Lung microvascular endothelial cell (primary cell): ENCODE data around the gene CLDN34. TPM values are rescaled to one million over a fixed set of nuclear protein-coding genes. Genes with fewer than 3 reads are reported as not detected.

ENCODE experiments used
- DNase-seq, 2 donors: peaks; one replicate each; pipeline versions ENCODE4 v3.0.0 to v3.0.0-alpha.2; 2010; ENCODE audit warnings: low read depth in 2 of 2
- total RNA-seq: library from RNA; depleted of rRNA; stranded (reverse); fragments of >200 nt; gene quantifications from 2 replicates; pipeline ENCODE4 v1.2.1, GENCODE V29; 2014

CLDN34 gene
- total RNA-seq, 1 donor from 2014 or later: 0.20 TPM

GRCh38 chrX:9980401-9980800 lies 13.2 kb downstream of the CLDN34 start:
- no peak for DNase-seq

GRCh38 chrX:9980927-9981326 lies 13.8 kb downstream of the CLDN34 start:
- DNase-seq: no peak

DNA sequence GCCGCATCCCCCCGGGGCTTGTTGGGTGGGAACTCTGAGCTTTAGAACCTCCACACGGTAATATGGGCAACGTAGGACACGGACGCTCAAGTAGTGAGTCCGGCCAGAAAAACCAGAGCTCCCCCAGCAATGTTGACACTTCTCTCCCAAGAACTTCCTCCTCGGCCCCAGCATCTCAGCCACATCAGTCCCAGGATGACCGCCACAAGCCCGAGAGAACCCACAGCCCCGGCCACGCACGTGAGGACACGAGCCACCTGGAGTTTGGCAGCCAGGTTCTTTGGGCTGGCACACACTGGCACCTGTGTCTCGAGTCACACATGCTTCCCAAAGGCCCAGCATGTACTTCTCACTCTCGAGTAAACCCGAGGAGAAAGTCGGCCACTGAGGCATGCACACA lies 16.3 kb downstream of the CLDN34 start:
- DNase-seq: no peak

DNA sequence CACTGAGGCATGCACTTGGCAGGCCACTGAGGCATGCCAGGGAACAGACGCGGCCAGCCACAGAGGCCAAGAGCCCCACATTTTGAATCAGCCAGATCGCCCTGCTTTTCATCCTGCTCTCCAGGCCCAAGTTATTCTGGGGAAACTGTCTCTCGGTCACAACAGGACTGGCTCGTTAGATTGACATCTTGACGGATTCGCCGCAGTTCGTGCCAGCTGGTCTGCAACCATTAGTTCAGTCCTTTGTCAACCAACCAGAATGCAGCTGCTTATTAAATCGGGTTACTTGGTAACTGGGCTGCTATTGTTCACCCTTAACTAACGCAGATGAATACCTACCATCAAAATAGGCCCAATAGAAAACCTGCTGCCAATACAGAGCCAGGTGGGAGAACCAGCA lies 16.7 kb downstream of the CLDN34 start:
- DNase-seq: no peak

GRCh38 chrX:9988762-9989161 lies 21.6 kb downstream of the CLDN34 start:
- peak; percentile 35 to 50 for DNase-seq

- DNase-seq: no peak
Measured at GRCh38 chrX:9992061-9992460, 24.9 kb downstream of the CLDN34 start.

DNA sequence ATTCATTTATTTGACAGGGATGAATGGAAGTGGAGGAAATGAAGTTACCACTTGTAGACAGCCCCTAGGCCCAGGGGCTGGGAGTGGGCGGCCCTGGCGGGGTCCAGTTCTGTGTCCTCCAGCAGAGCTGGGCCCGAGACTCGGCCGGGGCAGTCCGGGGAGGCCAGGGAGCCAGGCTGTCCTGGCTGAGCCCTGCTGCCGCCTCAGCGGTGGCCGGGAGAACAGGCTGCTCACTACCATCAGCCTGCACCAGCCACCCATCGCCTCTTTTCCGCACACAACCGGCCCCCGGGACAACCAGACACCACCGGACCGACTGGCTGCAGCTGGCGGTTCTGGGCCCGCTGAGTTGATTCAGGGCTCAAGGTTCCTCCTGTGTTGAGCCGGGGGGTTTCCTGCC lies 25.6 kb downstream of the CLDN34 start:
- DNase-seq: no peak

DNA sequence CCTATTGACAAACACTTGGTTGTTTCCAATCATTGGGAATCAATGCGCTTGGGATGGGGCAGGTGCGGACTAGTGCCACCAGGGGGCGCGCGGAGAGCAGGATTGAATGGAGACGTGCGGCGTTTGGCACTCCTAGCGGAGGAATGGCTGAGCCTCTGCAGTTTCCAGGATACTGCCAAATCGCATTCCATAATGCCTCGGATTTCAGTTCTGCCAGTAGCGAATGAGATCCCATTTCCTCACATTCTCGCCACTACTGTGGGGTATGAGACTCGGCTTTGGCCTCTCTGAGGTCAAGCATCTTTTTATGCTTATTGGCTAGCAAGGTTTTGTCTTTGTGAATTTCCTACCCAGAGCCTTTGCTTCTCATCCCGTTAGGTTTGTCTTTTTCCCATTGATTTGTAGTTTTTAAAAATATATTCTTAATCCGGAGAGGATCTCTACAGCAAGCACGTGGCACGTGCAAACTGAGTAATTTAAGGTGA lies 28.7 kb downstream of the CLDN34 start:
- peak; percentile 82 to 90 for DNase-seq

DNA sequence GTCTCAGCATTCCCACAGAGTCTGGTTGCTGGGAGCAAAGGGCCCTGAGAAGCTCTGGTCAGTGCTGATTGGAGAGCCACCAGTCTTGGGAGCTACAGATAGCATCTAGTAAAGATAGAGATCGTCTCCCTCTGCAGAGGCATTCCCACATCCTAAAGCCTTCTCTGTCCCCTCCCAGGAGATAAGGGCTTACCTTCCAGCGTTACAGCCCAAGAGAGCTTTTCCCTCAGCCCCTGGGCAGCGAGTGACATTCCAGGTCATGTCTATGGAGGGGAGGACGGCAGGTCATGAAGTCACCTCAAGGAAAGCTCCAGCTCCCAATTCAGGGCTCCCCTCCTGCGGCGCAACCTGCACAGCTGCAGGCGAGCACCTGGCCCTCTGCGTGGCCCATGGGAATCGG lies 29.9 kb downstream of the CLDN34 start:
- DNase-seq: no peak

DNA sequence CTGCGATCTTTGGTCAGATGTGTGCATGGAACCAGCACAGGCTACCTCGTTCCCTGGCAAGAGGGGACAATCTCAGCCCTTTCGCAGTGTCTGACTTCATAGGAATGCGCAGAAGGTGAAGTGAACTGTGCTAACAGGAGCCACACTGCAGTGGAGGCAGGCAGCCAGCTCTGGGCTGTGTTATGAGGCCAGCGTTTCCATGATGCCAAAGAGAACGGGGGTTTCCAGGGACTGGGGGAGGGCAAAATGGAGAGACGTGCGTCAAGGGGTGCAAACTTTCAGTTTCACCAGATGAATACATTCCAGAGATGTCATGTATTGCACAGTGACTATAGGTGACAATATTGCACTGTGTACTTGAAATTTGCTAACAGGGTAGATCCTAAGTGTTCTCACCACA lies 30.4 kb downstream of the CLDN34 start:
- DNase-seq: peak in 1 of 2 donors; percentile 50

DNA sequence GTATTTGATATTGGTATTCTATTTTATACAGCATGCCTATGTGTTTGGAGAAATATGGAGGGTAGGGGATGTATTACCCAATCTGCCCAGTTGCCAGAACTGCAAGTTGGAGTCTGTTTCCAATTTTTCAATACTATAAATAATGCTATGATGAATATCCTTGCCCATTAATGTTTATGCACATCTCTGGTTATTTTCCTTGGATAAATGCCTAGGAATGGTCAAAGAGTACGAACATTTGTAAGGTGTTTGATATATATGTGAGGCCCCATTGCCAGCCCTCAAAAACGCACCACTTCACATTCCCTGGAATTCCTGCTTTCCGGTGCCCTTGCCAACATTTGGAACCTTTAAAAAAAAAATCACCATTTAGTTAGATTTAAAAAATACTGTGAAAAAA lies 34.3 kb downstream of the CLDN34 start:
- DNase-seq: peak; percentile 22 to 83

- no peak for DNase-seq
Measured at GRCh38 chrX:10004832-10005475, 37.8 kb downstream of the CLDN34 start.

GRCh38 chrX:10006086-10006485 lies 38.9 kb downstream of the CLDN34 start:
- no peak for DNase-seq

DNA sequence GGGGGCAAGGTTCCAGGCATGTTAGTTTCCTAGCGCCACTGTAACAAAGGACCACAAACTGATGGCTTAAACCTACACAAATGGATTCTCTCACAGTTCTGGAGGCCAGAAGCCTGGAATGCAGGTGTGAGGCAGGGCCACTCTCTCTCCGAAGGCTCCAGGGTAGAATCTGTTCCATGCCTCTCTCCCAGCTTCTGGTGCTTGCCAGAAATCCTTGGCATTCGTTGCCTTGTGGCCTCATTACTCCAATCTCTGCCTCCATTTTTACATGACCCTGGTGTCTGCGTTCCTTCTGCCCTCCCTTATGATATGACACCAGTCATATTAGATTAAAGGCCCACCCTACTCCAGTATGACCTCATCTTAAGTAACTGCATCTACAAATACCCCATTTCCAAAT lies 39.6 kb downstream of the CLDN34 start:
- no peak for DNase-seq

DNA sequence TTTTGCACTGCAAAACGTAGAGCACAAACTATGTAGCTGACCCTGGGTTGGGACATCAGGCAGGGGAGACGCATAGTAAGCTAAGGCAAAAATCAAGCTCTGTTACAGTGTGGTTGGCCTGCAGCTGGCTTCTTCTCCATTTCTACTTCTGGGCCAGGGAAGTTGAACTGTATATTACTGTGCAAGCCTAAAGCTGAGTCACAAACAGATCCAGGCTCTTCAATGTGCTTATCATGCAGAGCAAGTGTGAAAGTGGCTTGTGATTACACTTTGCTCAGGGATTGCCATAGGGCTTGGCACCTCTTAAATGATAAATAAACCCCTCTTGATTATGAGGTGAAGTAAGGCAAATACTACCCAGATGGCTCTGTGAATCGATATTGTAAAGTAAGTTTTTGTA lies 40.5 kb downstream of the CLDN34 start:
- DNase-seq: peak in 1 of 2 donors; percentile 12

DNA sequence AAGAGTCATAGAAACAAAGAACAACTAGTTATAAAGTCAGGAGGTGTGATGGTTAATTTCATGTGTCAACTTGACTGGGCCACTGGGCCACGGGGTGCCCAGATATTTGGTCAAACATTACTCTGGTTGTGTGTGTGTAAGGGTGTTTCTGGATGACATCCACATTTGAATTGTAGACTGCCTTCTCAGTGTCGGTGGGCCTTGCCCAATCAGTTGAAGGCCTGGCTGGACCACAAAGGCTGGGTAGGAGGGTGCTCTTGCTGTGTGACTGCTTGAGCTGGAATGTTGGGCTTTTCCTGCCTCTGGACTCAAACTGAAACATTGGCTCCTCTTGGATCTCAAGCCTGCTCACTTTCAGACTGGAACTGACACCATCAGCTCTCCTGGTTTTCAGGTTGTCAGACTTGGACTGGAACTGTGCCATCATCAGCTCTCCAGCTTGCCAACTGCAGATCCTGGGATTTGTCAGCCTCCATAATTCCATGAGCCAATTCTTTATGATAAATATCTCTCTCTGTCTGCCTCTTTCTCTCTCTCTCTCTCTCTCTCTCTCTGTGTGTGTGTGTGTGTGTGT lies 41.4 kb downstream of the CLDN34 start:
- peak; percentile 53 to 72 for DNase-seq

- no peak for DNase-seq
Measured at GRCh38 chrX:10009741-10010140, 42.6 kb downstream of the CLDN34 start.

DNA sequence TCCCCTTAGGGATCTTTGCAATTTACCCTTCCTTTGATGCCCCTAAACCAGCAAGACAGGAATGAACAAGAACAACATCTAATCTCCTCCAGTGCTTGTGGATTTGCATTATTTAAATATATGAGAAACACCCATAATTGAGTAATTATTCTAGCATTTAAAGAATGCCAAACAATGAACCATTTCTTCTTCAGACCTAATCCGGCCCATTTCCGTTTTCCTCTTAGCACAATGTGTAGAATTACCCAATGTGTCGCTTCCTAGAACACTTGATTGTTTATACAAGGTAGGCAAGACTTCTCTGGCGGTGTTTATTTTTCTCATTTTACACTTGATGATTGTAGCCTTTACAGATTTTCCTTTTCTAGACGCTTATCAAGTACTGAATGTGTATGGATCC lies 43.5 kb downstream of the CLDN34 start:
- peak; percentile 47 to 87 for DNase-seq

DNA sequence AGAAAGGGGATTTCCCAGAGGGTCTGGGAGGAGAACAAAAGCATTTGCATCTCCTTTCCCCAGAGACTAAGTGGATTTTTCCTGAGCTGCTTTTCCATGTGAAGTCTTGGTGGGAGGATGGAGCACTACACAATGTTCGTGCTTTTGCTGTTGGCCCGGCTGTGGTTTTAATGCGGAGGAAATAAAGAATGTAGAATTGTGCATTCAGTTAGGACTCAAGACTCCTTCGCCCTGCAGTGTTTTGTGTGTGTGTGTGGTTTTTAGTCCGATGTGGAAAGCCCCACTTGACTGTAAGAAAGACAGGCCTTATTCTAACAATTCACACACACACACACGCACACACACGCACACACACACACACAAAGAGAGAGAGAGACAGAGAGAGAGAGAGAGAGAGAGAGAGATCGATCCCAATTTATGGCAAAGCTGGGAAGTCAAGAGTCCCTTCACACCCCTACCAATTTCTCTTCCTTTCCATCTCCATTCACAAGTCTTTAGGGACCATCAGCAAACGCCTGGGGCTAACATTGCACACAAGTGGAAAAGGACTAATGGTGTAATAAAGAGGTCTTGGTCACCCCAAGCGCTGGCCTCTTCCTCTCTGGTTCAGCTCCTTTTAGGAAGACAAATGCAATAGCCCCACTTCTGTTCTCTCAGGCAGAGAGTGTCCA lies 44.2 kb downstream of the CLDN34 start:
- peak in 1 of 2 donors; percentile 52 for DNase-seq

GRCh38 chrX:10011991-10012390 lies 44.8 kb downstream of the CLDN34 start:
- peak in 1 of 2 donors; percentile 47 for DNase-seq

DNA sequence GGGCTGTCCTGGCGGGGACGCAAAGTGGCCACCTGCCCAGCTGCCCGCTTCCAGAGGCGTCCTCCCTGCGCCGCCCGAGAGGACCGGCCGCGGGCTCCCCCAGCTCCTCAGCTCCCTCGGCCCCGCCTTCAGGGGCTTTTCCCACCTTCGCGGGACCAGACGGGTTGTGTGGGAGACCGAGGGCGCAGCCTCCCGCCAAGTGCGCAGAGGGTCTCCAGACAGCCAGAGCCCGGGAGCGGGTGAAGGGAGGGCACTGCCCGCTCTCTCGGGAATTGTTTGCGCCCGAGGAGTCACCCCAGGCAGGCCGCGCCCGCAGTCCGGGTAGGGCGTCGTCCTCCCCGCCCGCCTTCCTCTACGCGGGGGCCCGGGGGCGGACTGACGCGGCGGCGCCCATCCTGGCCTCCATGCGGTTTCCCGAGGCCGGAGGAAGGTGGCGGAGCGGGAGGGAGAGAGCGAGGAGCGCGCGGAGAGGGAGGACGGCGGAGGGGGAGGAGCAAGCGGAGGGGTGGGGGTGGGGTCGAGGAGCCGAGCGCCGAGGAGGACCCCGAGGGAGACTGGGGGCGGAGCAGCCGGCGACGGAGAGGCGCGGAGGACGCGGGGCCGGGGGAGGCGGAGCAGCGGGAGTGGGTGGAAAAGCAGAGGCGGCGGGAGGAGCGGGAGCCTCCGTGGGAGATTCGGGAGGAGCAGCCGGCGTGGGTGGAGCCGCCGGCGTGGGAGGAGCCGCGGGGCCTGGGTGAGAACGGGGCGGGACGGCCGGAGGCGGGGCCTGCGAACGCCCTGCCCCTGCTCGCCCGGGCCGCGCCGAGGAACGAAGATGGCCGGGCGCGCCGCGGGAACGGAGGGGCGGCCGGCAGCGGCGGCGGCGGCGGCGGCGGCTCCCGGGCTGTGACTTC lies 47.5 kb downstream of the CLDN34 start:
- peak; percentile 89 to 92 for DNase-seq

- DNase-seq: no peak
Measured at GRCh38 chrX:10015355-10015722, 48.2 kb downstream of the CLDN34 start.
